Naive B cell (primary cell): ENCODE measurements around the gene GSG1. TPM values are rescaled to one million over a fixed set of nuclear protein-coding genes. Genes with fewer than 3 reads are reported as not detected.

ENCODE experiments used
- ATAC-seq, 2 donors: fragments of 150-1000 bp; cut with Tn5 transposase; 2 replicates each; pipeline ENCODE4 v1.10.0; 2021; ENCODE audit warnings: low read depth in 2 of 2, mild to moderate bottlenecking in 2 of 2, moderate library complexity in 2 of 2
- DNase-seq: peaks from one replicate; pipeline ENCODE4 v3.0.0; 2022
- H3K27ac Mint-ChIP-seq, 6 donors: one replicate each; pipeline ENCODE4 v1.8.0; 2020 to 2022; ENCODE audit warnings: mild to moderate bottlenecking in 6 of 6, mixed read lengths in 6 of 6, moderate library complexity in 5 of 6, inconsistent platforms in 2 of 6
- H3K27me3 Mint-ChIP-seq, 3 donors: one replicate each; pipeline ENCODE4 v1.8.0; 2021 to 2022; ENCODE audit warnings: mixed read lengths in 3 of 3, mild to moderate bottlenecking in 1 of 3
- H3K36me3 Mint-ChIP-seq, 2 donors: one replicate each; pipeline ENCODE4 v1.8.0; 2020 to 2022; ENCODE audit warnings: mixed read lengths in 2 of 2, inconsistent platforms in 1 of 2, mild to moderate bottlenecking in 1 of 2
- H3K4me1 Mint-ChIP-seq, 3 donors: one replicate each; pipeline ENCODE4 v1.8.0; 2020 to 2022; ENCODE audit warnings: mixed read lengths in 3 of 3, inconsistent platforms in 1 of 3, mild to moderate bottlenecking in 1 of 3, moderate library complexity in 1 of 3
- H3K4me3 Mint-ChIP-seq, 8 donors: one replicate each; pipeline ENCODE4 v1.8.0; 2020 to 2022; ENCODE audit warnings: mild to moderate bottlenecking in 8 of 8, mixed read lengths in 8 of 8, moderate library complexity in 8 of 8, inconsistent platforms in 2 of 8
- H3K9me3 Mint-ChIP-seq, 7 donors: one replicate each; pipeline ENCODE4 v1.8.0; 2020 to 2022; ENCODE audit warnings: mixed read lengths in 7 of 7, mild to moderate bottlenecking in 5 of 7, inconsistent platforms in 2 of 7, moderate library complexity in 1 of 7
- polyA plus RNA-seq, 6 donors: library from polyadenylated mRNA; unstranded; fragments of 300-500 nt; fragmentation: Illumina TruSeq; gene quantifications; one replicate each; pipeline ENCODE4 v1.2.3, GENCODE V29; 2021; ENCODE audit warnings: low read depth in 6 of 6

The GSG1 gene
- under 1 TPM in 2 of 6 donors, not detected in 4; 0.11 to 0.16 TPM for polyA plus RNA-seq

GRCh38 chr12:13103391-13104033 lies at the start of gene GSG1:
GSG1 (minus strand) TSS chr12:13103667; CDS start chr12:13103512, 155 bp downstream.
- Mint-ChIP-seq H3K27me3 (no peaks in the 10 kb centered on the region), H3K9me3 (no peaks in the 10 kb centered on the region), H3K36me3 (no peaks in the 10 kb centered on the region), H3K4me3 (peak within 1 kb of the TSS in 7 of 8 donors; percentile 44 to 94 (median 84)), H3K27ac (peak within 1 kb of the TSS; percentile 57 to 100 (median 98)), H3K4me1 (peaks cover 48 to 52% (median 51%) of the 10 kb centered on the region in 3 donors)
- ATAC-seq (no peak), DNase-seq (no peak)

GRCh38 chr12:13153180-13153579 lies 49.7 kb upstream of the GSG1 start:
- Mint-ChIP-seq H3K4me3 (peak overlapping the region in 1 of 8 donors; percentile 73), H3K4me1 (peaks cover 3 to 18% (median 14%) of the 10 kb centered on the region in 3 donors), H3K27ac (no peak overlapping the region), H3K36me3 (no peaks in the 10 kb centered on the region), H3K9me3 (no peaks in the 10 kb centered on the region), H3K27me3 (no peaks in the 10 kb centered on the region)
- ATAC-seq (no peak), DNase-seq (no peak)

DNA sequence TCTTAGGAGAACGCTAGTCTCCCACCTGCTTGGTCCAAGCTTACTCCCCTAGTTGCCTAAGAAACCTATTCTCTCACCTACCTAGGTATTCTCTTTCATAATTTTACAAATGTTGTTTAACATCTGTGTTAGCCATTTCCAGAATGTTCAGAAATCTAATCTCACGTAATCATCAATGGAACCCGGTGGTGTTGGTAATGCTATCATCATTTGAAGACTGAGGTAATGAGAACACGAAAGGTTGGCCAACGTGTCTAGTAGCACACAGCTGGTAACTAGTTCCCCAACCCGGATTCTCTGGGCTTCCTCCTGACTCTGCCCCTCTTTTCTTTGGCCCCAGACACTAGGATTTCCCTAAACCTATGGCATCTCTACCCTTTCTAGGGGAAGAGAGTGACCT lies 49.3 kb upstream of the GSG1 start:
- Mint-ChIP-seq H3K4me1 (peaks cover 3 to 18% (median 14%) of the 10 kb centered on the region in 3 donors), H3K4me3 (no peak overlapping the region), H3K36me3 (no peaks in the 10 kb centered on the region), H3K27ac (no peak overlapping the region), H3K9me3 (no peaks in the 10 kb centered on the region), H3K27me3 (no peaks in the 10 kb centered on the region)
- ATAC-seq = no peak
- no peak for DNase-seq

DNA sequence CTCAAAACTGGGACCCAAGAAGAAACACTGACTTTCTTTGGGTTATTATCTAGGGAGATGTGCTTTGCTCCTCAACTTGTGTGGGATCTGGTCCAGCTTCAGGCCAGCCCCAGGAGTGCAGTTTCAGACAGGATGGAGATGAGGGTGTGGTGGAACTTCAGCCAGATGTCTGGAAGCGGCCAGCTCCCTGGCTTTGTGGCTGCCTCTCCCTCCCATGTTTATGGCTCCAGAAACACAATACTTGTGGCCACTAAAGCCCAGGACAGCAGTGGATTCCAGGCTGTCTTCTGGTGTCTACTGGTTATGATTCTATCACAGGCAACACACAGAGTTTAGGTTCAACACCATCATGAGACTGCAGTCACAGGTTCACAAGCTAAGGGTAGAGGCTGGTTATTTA lies 48.8 kb upstream of the GSG1 start:
- H3K4me1 Mint-ChIP-seq = peaks cover 3 to 18% (median 14%) of the 10 kb centered on the region in 3 donors
- no peak overlapping the region for H3K4me3 Mint-ChIP-seq
- no peaks in the 10 kb centered on the region for H3K27me3 Mint-ChIP-seq
- no peaks in the 10 kb centered on the region for H3K36me3 Mint-ChIP-seq
- no peak for ATAC-seq
- DNase-seq = no peak
- H3K9me3 Mint-ChIP-seq = no peaks in the 10 kb centered on the region
- peak overlapping the region in 1 of 6 donors; percentile 55 for H3K27ac Mint-ChIP-seq

DNA sequence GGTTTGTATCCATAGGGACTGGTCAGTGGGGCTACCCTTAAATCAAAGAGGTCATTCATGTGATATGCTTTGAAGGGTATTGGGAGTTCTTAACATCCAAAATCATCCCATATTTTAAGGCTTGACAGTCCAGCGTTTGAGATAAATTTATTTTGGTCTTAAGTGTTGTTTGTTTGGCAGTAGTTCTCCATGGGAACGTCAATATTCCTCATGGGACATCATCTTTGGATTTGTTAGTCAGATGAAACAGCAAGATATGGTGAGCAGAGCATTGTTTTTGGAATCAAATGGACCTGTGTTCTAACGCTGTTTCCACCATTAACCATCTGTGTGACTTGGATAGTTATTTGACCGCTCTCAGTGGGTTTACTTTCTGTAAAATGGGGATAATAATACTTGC lies 45.9 kb upstream of the GSG1 start:
- ATAC-seq (no peak), DNase-seq (no peak)
- H3K9me3 Mint-ChIP-seq = peaks cover 0 to 3% (median 0%) of the 10 kb centered on the region in 7 donors
- H3K4me3 Mint-ChIP-seq = no peak overlapping the region
- H3K27ac Mint-ChIP-seq = no peak overlapping the region
- H3K27me3 Mint-ChIP-seq = no peaks in the 10 kb centered on the region
- H3K4me1 Mint-ChIP-seq = peaks cover 13 to 21% (median 20%) of the 10 kb centered on the region in 3 donors
- H3K36me3 Mint-ChIP-seq = no peaks in the 10 kb centered on the region

DNA sequence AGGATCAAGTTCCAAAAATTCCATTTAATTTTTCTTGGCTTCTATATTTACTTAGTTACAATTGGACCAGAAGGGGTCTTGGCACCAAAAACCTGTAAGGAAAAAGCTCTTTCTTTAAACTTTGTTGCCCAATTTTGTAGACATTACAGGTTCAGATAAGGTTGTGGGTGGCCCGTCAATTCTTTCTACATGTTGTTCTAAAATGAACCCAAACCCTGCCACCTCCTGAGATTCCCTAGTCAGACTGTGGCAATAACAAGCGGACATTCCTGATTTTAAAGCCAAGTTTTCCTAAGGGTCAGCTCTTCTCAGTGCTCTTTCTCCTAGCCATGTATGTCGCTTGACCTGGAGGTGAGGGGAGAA lies 45.0 kb upstream of the GSG1 start:
- H3K36me3 Mint-ChIP-seq = no peaks in the 10 kb centered on the region
- no peak for ATAC-seq
- no peak overlapping the region for H3K27ac Mint-ChIP-seq
- H3K9me3 Mint-ChIP-seq = peaks cover 0 to 3% (median 0%) of the 10 kb centered on the region in 7 donors
- H3K4me1 Mint-ChIP-seq = peaks cover 16 to 21% (median 18%) of the 10 kb centered on the region in 3 donors
- DNase-seq = no peak
- no peaks in the 10 kb centered on the region for H3K27me3 Mint-ChIP-seq
- no peak overlapping the region for H3K4me3 Mint-ChIP-seq

DNA sequence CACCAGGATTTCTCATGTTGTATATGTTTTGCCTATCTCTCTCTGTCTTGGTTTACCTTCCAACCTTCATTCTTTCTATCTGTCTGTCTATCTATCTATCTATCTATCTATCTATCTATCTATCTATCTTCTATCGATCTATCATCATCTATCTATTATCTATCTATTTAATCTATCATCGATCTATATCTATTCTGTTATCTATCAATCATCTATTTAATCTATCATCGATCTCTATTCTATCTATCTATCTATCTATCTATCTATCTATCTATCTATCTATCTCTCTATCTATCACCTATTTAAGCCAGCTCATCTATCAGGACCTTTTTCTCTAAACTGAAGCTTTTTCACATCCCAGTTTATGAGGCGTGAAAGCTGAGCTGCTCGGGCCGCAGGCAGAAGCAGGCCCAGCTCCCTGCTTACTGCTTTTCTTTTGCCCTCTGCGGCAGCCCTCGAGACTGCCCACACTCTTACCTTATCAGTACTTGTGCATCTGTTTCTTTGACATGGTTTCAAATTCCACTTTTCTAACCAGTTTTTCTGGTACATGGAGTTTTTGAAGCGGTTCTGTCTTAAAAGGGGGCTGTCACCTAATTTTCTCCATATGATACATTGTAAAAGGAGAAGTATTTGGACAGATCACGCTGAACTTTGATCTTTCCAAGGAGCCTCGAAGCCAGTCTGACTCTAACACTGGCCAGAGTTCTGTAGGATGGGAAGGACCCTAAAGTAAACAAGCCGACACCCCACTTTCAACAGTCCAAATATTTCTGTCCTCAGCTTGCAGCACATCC lies 44.4 kb upstream of the GSG1 start:
- H3K36me3 Mint-ChIP-seq = no peaks in the 10 kb centered on the region
- H3K27me3 Mint-ChIP-seq = no peaks in the 10 kb centered on the region
- H3K27ac Mint-ChIP-seq = peak overlapping the region in 1 of 6 donors; percentile 6
- H3K4me3 Mint-ChIP-seq = no peak overlapping the region
- DNase-seq (no peak), ATAC-seq (no peak)
- H3K4me1 Mint-ChIP-seq = peaks cover 16 to 22% (median 18%) of the 10 kb centered on the region in 3 donors
- H3K9me3 Mint-ChIP-seq = peaks cover 0 to 3% (median 0%) of the 10 kb centered on the region in 7 donors

DNA sequence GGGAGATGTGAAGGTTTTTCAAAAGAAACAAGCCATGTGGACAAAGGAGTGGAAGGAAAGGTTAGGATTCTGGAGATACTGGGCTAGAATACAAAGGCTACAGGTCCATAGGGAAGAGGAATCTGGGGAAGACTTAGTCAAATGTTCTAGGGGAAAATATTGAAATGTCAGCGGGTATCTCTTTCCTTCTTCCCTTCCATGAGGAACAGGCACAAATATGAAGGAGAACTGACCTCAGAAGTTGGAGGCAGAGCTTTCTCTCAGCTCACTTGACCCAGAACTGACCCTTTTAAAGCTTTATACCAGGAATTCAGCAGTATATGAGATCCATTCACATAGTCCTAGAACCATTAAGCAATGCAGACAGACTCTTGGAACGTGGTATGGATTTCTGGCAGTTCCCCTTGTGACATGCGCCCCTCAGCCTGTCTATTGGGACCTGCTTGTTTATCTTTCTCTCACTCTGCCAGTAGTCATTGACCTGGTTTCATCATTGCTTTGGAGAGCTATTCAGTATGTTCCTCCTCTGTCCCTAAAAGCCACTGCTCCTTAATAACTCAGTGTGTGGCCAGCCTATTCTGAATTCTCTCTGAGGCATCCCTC lies 43.0 kb upstream of the GSG1 start:
- ATAC-seq = no peak
- peaks cover 0 to 3% (median 0%) of the 10 kb centered on the region in 7 donors for H3K9me3 Mint-ChIP-seq
- no peak for DNase-seq
- H3K36me3 Mint-ChIP-seq = no peaks in the 10 kb centered on the region
- H3K4me1 Mint-ChIP-seq = peaks cover 16 to 22% (median 18%) of the 10 kb centered on the region in 3 donors
- H3K27ac Mint-ChIP-seq = no peak overlapping the region
- H3K27me3 Mint-ChIP-seq = no peaks in the 10 kb centered on the region
- H3K4me3 Mint-ChIP-seq = no peak overlapping the region

- peak overlapping the region in 5 of 8 donors; percentile 8 to 76 (median 17) for H3K4me3 Mint-ChIP-seq
- ATAC-seq = peak in 1 of 2 donors; percentile 60
- no peaks in the 10 kb centered on the region for H3K27me3 Mint-ChIP-seq
- peaks cover 16 to 22% (median 18%) of the 10 kb centered on the region in 3 donors for H3K4me1 Mint-ChIP-seq
- DNase-seq = no peak
- H3K36me3 Mint-ChIP-seq = no peaks in the 10 kb centered on the region
- H3K27ac Mint-ChIP-seq = peak overlapping the region in 5 of 6 donors; percentile 12 to 51 (median 21)
- H3K9me3 Mint-ChIP-seq = peaks cover 0 to 3% (median 0%) of the 10 kb centered on the region in 7 donors
Observed at GRCh38 chr12:13144266-13144828, 40.9 kb upstream of the GSG1 start.

GRCh38 chr12:13142747-13143146 lies 39.3 kb upstream of the GSG1 start:
- ATAC-seq (no peak), DNase-seq (no peak)
- Mint-ChIP-seq H3K4me1 (peaks cover 16 to 22% (median 18%) of the 10 kb centered on the region in 3 donors), H3K9me3 (peaks cover 0 to 8% (median 0%) of the 10 kb centered on the region in 7 donors), H3K27me3 (peaks cover 0 to 10% (median 0%) of the 10 kb centered on the region in 3 donors), H3K4me3 (no peak overlapping the region), H3K36me3 (no peaks in the 10 kb centered on the region), H3K27ac (peak overlapping the region in 2 of 6 donors; percentile 7 to 19)

- H3K27me3 Mint-ChIP-seq = peaks cover 0 to 10% (median 0%) of the 10 kb centered on the region in 3 donors
- DNase-seq (no peak), ATAC-seq (no peak)
- H3K9me3 Mint-ChIP-seq = peaks cover 0 to 8% (median 0%) of the 10 kb centered on the region in 7 donors
- no peaks in the 10 kb centered on the region for H3K36me3 Mint-ChIP-seq
- H3K4me1 Mint-ChIP-seq = peaks cover 16 to 22% (median 18%) of the 10 kb centered on the region in 3 donors
- no peak overlapping the region for H3K4me3 Mint-ChIP-seq
- no peak overlapping the region for H3K27ac Mint-ChIP-seq
Observed at GRCh38 chr12:13141686-13142085, 38.2 kb upstream of the GSG1 start.

- Mint-ChIP-seq H3K27ac (peak overlapping the region in 1 of 6 donors; percentile 62), H3K4me1 (no peaks in the 10 kb centered on the region), H3K9me3 (peaks cover 0 to 5% (median 0%) of the 10 kb centered on the region in 7 donors), H3K27me3 (peaks cover 0 to 12% (median 0%) of the 10 kb centered on the region in 3 donors), H3K36me3 (no peaks in the 10 kb centered on the region), H3K4me3 (peak overlapping the region in 1 of 8 donors; percentile 22)
- no peak for ATAC-seq
- no peak for DNase-seq
Observed at GRCh38 chr12:13135371-13136178, 32.1 kb upstream of the GSG1 start.
